ENCODE results near the gene LRPPRC.

DNA sequence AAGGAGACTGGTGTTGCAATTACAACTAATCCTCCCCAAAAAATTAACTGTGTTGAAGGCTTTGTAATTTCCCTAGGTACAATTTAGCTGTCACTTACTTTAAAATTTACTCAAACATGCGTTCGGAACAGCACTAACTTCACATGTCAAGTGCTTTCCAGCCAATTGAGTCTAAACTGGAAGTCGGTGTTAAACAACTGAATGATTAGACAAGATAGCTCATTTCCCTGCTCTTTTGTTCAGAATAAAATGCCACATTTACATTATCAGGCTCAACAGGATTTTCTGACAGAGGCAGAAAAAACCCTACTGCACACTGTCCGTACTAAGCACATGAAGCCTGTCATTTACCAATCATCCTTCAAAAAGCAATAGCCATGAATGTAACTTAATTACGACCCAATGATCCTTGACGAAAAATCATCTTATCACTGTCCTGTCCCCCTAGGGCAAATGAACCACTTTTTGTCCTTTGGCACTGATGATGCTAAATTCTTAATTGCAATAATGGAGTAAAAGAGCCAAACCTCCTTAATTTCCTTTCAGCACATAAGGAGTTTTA lies 56.0 kb downstream of the LRPPRC start:
- no peak for TF ChIP-seq CTCF (IDR thresholded peaks at IDR 0.05)
- TF ChIP-seq POLR2A (IDR thresholded peaks at IDR 0.05) = no peak

Measured in right lobe of liver (tissue), 4 donors.